ENCODE data around the gene TLCD1.
A peak's percentile ranks its signal among the peaks of the same experiment; 100 is the strongest.

Gene TLCD1

DNA sequence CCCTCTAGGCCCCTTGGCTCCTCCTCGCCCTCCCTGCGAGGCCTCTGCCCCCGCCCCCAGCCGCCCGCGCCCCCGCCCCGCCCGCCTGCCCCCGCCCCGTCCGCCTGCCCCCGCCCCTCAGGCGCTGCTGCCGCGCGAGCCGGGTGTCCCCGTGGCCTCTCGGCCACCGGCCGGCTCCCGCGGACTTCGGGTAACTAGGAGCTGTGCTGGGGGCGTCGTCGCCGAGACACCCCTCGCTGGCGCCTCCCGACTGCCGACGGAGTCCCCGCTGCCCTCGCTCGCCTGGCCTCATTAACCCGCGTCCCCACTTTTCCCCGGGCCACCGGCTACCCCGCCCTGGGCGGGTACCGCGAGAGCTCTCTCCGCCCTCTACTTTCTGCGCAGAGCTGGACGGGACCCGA is at the start of gene TLCD1:
Gene TLCD1, minus strand, starts transcription at position 8 of the 401 bp plus-strand sequence. CDS start 136 bp downstream, outside the sequence.
- DNase-seq, result no peak

DNA sequence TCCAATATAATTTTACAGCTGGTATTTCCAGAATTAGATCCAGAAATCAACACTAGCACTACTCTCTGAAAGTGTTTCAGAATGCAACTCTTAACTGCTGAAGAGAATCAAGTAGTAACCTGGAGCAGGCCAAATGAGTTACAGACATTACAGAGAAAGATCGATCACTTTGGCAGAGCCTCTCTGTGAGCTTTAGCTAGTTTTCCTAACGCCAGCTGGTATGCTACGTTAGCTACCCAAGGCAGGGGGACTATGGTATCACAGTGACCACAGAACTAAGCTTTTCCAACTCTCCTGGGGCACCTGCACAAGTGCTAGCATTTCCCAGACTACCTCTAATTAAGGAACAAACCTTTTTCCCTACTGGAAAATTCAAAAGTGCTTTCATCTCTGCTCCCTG is 48.2 kb upstream of the TLCD1 start:
- no peak for DNase-seq

DNA sequence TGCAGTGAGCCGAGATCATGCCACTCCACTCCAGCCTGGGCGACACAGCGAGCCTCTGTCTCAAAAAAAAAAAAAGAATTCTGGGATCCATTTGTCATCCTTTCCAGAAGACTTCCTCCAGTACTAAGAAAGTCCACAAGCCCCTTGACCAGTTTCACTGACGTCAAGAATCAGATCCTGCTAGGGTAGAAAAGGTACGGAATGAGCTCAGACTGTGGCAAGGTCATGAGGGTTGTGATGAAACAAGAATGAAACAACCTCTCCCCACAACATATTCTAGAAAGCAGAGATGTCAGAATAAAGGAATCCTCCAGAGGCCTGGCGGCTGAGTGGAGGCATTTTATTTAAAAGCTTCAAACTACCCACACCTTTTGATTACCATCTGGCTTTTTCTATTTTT is 47.7 kb upstream of the TLCD1 start:
- DNase-seq, result no peak

- no peak for DNase-seq
These were observed 39.0 kb upstream of the TLCD1 start for GRCh38 chr17:28765038-28765437.

DNA sequence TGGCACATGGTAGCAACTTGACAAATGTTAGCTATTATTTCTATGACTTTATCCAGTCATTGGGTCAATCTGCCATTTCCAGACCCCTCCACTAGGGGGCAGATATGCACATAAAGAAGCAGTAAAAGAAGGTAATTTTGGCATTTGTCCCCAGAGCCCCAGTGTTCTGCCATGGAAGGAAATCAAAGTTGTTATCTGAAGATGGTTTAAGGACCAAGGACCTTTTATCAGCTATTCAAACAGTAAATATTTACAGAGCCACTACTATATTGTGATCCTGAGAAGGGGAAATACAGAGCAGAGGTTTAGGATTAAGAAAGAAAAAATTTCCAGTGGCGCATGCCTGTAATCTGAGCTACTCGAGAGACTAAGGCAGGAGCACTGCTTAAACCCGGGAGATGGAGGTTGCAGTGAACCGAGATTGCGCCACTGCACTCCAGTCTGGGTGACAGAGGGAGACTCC is 37.8 kb upstream of the TLCD1 start:
- peak; percentile 54 for DNase-seq

DNA sequence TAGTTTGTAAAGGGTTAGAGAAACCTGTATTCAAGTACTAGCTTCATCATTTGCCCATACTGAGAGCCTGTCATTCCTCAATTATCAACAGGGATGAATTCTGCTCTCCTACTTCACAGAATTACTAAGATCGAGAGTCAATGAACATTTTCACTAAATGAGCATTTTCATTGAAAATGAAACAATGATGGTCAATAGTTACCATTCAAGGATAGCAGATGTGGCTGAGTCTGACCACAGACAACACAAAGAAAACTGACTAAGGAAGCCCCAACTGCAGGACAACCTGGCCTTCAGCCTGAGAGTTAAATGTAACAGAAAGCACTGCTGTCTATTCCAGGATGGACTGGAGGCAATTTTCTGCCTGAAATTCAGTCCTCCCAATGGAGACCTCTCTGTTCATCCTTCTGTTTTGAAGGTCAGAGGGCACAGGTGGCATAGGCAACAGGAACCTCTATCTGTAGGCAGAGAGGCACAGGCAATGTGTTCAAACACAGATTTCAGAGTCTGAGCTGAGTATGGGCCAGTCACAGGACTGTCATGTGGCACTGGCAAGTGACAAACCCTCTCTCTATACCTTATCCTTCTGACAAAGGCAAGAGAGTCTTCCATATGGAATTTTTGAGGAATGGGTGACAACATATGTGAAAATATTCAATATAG is 37.2 kb upstream of the TLCD1 start:
- DNase-seq, result no peak

GRCh38 chr17:28760601-28761562 is 34.8 kb upstream of the TLCD1 start:
- DNase-seq, result peak; percentile 78

- no peak for DNase-seq
These were observed 33.3 kb upstream of the TLCD1 start for GRCh38 chr17:28759256-28759865.

GRCh38 chr17:28758411-28759121 is 32.5 kb upstream of the TLCD1 start:
- DNase-seq, result no peak

DNA sequence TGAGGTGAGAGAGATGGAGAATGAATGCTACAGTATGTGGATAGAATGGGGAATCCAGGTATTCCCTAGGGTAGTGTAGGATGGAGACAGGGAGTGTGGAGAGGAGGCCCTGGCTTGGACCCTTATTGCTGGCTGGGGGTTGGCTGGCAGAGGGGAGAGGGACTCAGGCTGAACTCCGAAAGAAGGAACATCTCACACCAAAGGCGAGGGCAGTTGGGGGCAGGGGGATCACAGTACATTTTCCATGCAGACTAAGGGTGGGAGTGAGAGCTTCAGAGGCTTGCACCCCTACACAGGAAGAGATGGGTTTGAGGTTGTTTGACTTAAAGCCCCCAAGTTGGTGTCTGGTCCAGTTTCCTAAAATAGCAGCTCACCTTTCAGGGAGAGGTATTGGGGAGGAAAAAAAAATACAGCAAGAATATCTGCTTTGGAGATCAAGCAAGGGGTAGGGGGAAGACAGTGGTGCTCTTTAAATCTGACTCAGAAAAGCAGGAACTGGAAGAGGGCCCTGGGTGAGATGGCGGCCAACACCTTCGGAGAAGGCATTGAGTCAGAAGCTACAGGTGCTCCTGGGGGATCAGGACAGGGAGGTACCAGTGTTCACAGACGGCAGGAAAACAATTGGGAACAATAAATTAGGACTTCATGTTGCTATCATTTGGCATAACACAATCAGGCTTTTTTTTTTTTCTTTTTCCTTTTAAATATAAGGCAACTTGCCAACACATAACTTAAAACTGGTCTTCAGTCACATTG is 30.2 kb upstream of the TLCD1 start:
- DNase-seq, result no peak

DNA sequence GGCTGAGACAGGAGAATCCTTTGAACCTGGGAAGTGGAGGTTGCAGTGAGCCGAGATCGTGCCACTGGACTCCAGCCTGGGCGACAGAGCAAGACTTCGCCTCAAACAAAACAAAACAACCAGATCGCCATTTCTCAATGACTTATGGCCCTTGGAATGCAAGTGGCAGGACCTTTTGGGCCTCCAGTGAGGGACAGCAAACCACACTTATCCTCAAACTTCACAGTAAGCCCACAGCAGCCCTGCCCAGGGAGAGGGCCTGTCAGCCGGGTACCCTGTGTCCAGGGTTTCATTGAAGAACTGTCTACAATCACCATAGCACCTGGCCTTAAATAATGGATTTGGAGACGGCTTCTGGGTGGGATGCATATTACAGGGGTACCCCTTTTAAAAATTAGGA is 29.5 kb upstream of the TLCD1 start:
- no peak for DNase-seq

- no peak for DNase-seq
These were observed 25.8 kb upstream of the TLCD1 start for GRCh38 chr17:28751600-28752366.

- peak; percentile 85 for DNase-seq
These were observed 24.4 kb upstream of the TLCD1 start for GRCh38 chr17:28750178-28751047.

GRCh38 chr17:28749516-28750177 is 23.6 kb upstream of the TLCD1 start:
- no peak for DNase-seq

GRCh38 chr17:28748852-28749515 is 23.0 kb upstream of the TLCD1 start:
- no peak for DNase-seq

DNA sequence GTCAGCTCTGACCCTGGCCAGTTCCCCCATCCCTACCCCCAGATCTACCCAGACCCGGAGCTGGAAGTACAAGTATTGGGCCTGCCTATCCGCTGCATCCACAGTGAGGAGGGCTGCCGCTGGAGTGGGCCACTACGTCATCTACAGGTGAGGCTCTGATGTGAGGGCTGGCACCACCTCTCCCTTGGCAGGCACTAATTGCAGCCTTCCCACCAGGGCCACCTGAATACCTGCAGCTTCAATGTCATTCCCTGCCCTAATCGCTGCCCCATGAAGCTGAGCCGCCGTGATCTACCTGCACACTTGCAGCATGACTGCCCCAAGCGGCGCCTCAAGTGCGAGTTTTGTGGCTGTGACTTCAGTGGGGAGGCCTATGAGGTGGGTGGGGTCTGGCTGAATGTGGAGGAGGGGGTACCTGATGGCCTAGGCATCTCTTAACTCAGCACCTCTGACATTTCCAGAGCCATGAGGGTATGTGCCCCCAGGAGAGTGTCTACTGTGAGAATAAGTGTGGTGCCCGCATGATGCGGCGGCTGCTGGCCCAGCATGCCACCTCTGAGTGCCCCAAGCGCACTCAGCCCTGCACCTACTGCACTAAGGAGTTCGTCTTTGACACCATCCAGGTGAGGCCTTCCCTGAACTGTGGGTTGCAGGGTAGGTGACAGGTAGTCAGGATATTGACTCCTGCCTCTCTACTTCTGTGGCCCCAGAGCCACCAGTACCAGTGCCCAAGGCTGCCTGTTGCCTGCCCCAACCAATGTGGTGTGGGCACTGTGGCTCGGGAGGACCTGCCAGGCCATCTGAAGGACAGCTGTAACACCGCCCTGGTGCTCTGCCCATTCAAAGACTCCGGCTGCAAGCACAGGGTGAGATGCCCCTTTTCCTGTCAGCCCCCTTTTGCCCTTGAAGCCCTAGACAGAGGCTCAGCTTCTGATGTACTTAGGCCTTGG is 22.0 kb upstream of the TLCD1 start:
- no peak for DNase-seq

GRCh38 chr17:28747051-28747691 is 21.1 kb upstream of the TLCD1 start:
- peak; percentile 90 for DNase-seq

Measured in NCI-H2029 (cell line).